SH-SY5Y (cell line): Measurements from ENCODE around the gene CHCHD3.

Experiments
- GATA2 ChIP-seq: IDR thresholded peaks from 2 replicates; pipeline ENCODE4 v1.6.1; 2011; ENCODE audit warnings: mild to moderate bottlenecking, low read depth, low read length
- GATA3 ChIP-seq: IDR thresholded peaks from 2 replicates; pipeline ENCODE4 v1.6.1; 2011; ENCODE audit warnings: low read depth, mild to moderate bottlenecking, low read length, moderate library complexity

DNA sequence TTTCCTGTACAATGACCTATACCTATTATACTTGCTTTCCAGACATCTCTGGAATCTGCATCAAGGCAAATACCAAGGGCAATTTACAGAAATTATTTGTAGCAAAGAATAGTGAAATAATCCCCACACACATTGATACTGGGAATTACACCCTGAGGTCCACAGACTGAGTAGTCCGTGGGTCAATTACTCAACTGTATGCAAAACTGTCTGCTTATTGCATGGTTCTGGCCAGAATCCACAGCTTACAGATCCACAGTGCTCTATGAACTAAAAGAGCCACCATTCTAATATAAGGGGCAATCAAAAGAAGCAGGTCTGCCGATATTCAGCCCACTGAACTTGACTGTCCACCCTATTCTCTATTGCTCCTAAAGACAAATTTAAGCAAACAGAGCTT is 5.7 kb downstream of the CHCHD3 start:
- TF ChIP-seq GATA2 = no peak
- no peak for TF ChIP-seq GATA3
